HS-5 (cell line): Measurements from ENCODE around the gene SLC12A1.
"Not testable (repeated sequence)": the region's sequence is repeated elsewhere in the genome, so short reads cannot be mapped to it uniquely, and the experiment has no call there.

ENCODE experiments used
- DNase-seq: peaks from one replicate; pipeline ENCODE4 v3.0.0-alpha.2; 2012; ENCODE audit warnings: low read depth

Gene SLC12A1

GRCh38 chr15:48309740-48310139, 103.6 kb downstream of the SLC12A1 start:
- DNase-seq: no peak

- no peak for DNase-seq
Measured at GRCh38 chr15:48313216-48313615, 107.1 kb downstream of the SLC12A1 start.

GRCh38 chr15:48315041-48315440, 108.9 kb downstream of the SLC12A1 start:
- DNase-seq: no peak

GRCh38 chr15:48317221-48317620, 111.1 kb downstream of the SLC12A1 start:
- no peak for DNase-seq

- no peak for DNase-seq
Measured at GRCh38 chr15:48318131-48318530, 112.0 kb downstream of the SLC12A1 start.

- no peak for DNase-seq
Measured at GRCh38 chr15:48323294-48323693, 117.2 kb downstream of the SLC12A1 start.

- no peak for DNase-seq
Measured at GRCh38 chr15:48324949-48325348, 118.8 kb downstream of the SLC12A1 start.

GRCh38 chr15:48325400-48325799, 119.3 kb downstream of the SLC12A1 start:
- DNase-seq: no peak

GRCh38 chr15:48326180-48326579, 120.1 kb downstream of the SLC12A1 start:
- DNase-seq: not testable (repeated sequence)

GRCh38 chr15:48330105-48330785, 124.1 kb downstream of the SLC12A1 start:
- DNase-seq: no peak

- peak; percentile 50 for DNase-seq
Measured at GRCh38 chr15:48330855-48331795, 125.0 kb downstream of the SLC12A1 start, which contains the start of gene DUT. DUT (plus strand) TSS chr15:48331429; CDS start chr15:48331516, 87 bp downstream.

GRCh38 chr15:48331796-48332641, 125.9 kb downstream of the SLC12A1 start:
- no peak for DNase-seq

- no peak for DNase-seq
Measured at GRCh38 chr15:48332642-48333034, 126.5 kb downstream of the SLC12A1 start.

- DNase-seq: no peak
Measured at GRCh38 chr15:48333540-48333939, 127.4 kb downstream of the SLC12A1 start.

- DNase-seq: no peak
Measured at GRCh38 chr15:48334260-48334659, 128.2 kb downstream of the SLC12A1 start.

GRCh38 chr15:48336940-48337339, 130.8 kb downstream of the SLC12A1 start:
- DNase-seq: no peak

GRCh38 chr15:48337607-48338006, 131.5 kb downstream of the SLC12A1 start:
- DNase-seq: no peak

GRCh38 chr15:48340111-48340510, 134.0 kb downstream of the SLC12A1 start:
- DNase-seq: no peak

- no peak for DNase-seq
Measured at GRCh38 chr15:48343865-48344264, 137.8 kb downstream of the SLC12A1 start.

GRCh38 chr15:48345516-48345915, 139.4 kb downstream of the SLC12A1 start:
- DNase-seq: no peak

GRCh38 chr15:48352474-48353072, 146.5 kb downstream of the SLC12A1 start:
- no peak for DNase-seq
